ENCODE measurements around the gene MTFP1. TPM values are rescaled to one million over a fixed set of nuclear protein-coding genes. Genes with fewer than 3 reads are reported as not detected.

The MTFP1 gene
- total and polyA plus RNA-seq, 2 donors (not counting 1 experiment from before 2014, with no cell fraction given) = 11.8 to 18.4 TPM

DNA sequence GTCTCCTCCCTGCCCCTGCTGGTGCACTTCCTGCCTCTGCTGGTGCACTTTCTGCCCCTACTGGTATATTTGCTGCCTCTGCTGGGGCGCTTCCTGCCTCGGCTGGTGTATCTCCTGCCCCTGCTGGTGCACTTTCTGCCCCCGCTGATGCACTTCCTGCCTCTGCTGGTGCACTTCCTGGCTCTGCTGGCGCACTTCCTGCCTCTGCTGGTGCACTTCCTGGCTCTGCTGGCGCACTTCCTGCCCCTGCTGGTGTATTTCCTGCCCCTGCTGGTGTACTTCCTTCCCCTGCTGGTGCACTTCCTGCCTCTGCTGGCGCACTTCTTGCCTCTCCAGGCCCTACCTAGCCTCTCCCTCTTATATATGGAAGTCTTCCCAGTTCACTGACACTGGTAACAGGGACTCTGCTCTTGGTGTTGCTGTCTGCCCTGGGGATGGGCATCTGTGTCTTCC lies 10.1 kb downstream of the MTFP1 start:
- H3K4me3 ChIP-seq (ENCODE audit: control extremely low read depth in 1 of 5, extremely low read depth in 1 of 5, insufficient read depth in 1 of 5, low read depth in 2 of 5, low read length in 4 of 5) = peak overlapping the region in 3 of 5 experiments; percentile 2 to 40 (median 35)
- intact Hi-C loops (cut with micrococcal nuclease) = loop anchor here (1.0 kb wide), 1 partner anchor 9 kb away; no protein-coding TSS in a partner anchor
- H3K27me3 ChIP-seq (replicated peaks in 1 of 4; ENCODE audit: control extremely low read depth in 1 of 4, control insufficient read depth in 3 of 4, insufficient read depth in 4 of 4, low read length in 3 of 4) = peaks cover 0 to 15% (median 1%) of the 10 kb centered on the region in 4 experiments
- peaks cover 0 to 28% (median 16%) of the 10 kb centered on the region in 3 donors for H3K9me3 ChIP-seq (ENCODE audit: control extremely low read depth in 1 of 3, control insufficient read depth in 2 of 3, insufficient read depth in 1 of 3, low read length in 2 of 3)
- H3K4me3 Mint-ChIP-seq = peak overlapping the region; percentile 77
- no peaks in the 10 kb centered on the region for H3K36me3 ChIP-seq (replicated peaks in 1 of 2; ENCODE audit: control extremely low read depth in 1 of 2, control insufficient read depth in 1 of 2, extremely low read depth in 1 of 2, insufficient read depth in 2 of 2, low read length in 1 of 2)
- ATAC-seq (ENCODE audit: low read depth) = peak; percentile 72
- H3K9ac ChIP-seq (ENCODE audit: low read length) = peak overlapping the region; percentile 8
- H3K27ac ChIP-seq (ENCODE audit: low read length in 2 of 2) = peak overlapping the region; percentile 68 to 77
- peaks cover 14% of the 10 kb centered on the region for H3K4me1 Mint-ChIP-seq
- no peaks in the 10 kb centered on the region for H3K79me2 ChIP-seq (ENCODE audit: control insufficient read depth, insufficient read depth, low read length)
- H2AFZ ChIP-seq (ENCODE audit: insufficient read depth, low read depth, low read length, poor library complexity, severe bottlenecking) = peak overlapping the region; percentile 71
- H3K27me3 Mint-ChIP-seq = peaks cover 17% of the 10 kb centered on the region
- ChIA-PET POLR2A (no interaction called here), CTCF (interaction anchor here (2.1 to 2.7 kb wide), 2 partner anchors 9 to 11 kb away, joined by 8 to 10 read pairs; partner anchors contain the start of gene MTFP1)
- peaks cover 8 to 16% of the 10 kb centered on the region in 2 donors for H3K4me1 ChIP-seq (ENCODE audit: control insufficient read depth in 2 of 2, insufficient read depth in 2 of 2, low read length in 2 of 2)
- H3K4me2 ChIP-seq (replicated peaks; ENCODE audit: low read depth, low read length, poor library complexity, severe bottlenecking) = peak overlapping the region; percentile 47
- peak overlapping the region; percentile 91 for H3K27ac Mint-ChIP-seq
- peaks cover 10% of the 10 kb centered on the region for H3K9me3 Mint-ChIP-seq (ENCODE audit: insufficient read depth)
- 53% methylated on average over 5 of the region's 6 CpGs for WGBS (ENCODE audit: insufficient coverage)
- DNase-seq = peak; percentile 77
- TF ChIP-seq, protein P1, sequence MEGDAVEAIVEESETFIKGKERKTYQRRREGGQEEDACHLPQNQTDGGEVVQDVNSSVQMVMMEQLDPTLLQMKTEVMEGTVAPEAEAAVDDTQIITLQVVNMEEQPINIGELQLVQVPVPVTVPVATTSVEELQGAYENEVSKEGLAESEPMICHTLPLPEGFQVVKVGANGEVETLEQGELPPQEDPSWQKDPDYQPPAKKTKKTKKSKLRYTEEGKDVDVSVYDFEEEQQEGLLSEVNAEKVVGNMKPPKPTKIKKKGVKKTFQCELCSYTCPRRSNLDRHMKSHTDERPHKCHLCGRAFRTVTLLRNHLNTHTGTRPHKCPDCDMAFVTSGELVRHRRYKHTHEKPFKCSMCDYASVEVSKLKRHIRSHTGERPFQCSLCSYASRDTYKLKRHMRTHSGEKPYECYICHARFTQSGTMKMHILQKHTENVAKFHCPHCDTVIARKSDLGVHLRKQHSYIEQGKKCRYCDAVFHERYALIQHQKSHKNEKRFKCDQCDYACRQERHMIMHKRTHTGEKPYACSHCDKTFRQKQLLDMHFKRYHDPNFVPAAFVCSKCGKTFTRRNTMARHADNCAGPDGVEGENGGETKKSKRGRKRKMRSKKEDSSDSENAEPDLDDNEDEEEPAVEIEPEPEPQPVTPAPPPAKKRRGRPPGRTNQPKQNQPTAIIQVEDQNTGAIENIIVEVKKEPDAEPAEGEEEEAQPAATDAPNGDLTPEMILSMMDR (IDR thresholded peaks at IDR 0.05) = no peak
- no peak for TF ChIP-seq EZH2 (IDR thresholded peaks at IDR 0.05; ENCODE audit: borderline replicate concordance, insufficient read depth, low read depth, low read length, poor library complexity, severe bottlenecking)
- H4K20me1 ChIP-seq (ENCODE audit: control insufficient read depth, insufficient read depth, low read length, poor library complexity, severe bottlenecking) = no peaks in the 10 kb centered on the region

DNA sequence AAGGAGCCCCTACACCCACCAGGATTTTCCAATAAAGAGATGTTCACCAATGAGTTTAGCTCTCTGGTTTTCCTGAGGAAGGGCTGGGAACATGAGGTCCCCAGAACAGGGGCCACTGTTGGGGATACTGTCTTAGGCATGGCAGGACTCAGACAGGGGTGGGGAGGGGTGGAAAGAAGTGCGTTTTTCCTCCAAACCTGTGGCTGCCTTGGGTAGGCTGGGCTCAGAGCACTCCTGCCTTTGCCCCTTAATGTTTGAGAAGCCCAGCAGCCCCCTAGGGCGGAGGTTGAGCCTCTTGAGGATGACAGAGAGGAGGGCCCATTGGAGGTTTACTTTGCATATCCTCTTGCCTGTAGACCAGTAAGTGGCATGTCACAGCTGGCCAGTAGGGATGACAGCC lies 10.6 kb downstream of the MTFP1 start:
- peak overlapping the region; percentile 77 for H3K4me3 Mint-ChIP-seq
- peak overlapping the region; percentile 71 for H2AFZ ChIP-seq (ENCODE audit: insufficient read depth, low read depth, low read length, poor library complexity, severe bottlenecking)
- 94% methylated on average over 2 of the region's 2 CpGs for WGBS (ENCODE audit: insufficient coverage)

More for the DNA sequence above, 10.6 kb downstream of the MTFP1 start:
- Histone ChIP-seq H3K4me1 (ENCODE audit: control insufficient read depth in 2 of 2, insufficient read depth in 2 of 2, low read length in 2 of 2) (peaks cover 8 to 16% of the 10 kb centered on the region in 2 donors), H3K27me3 (replicated peaks in 1 of 4; ENCODE audit: control extremely low read depth in 1 of 4, control insufficient read depth in 3 of 4, insufficient read depth in 4 of 4, low read length in 3 of 4) (peaks cover 0 to 15% (median 1%) of the 10 kb centered on the region in 4 experiments), H3K27ac (ENCODE audit: low read length in 2 of 2) (peak overlapping the region; percentile 68 to 77), H3K9me3 (ENCODE audit: control extremely low read depth in 1 of 3, control insufficient read depth in 2 of 3, insufficient read depth in 1 of 3, low read length in 2 of 3) (peaks cover 0 to 28% (median 16%) of the 10 kb centered on the region in 3 donors), H3K9ac (ENCODE audit: low read length) (peak overlapping the region; percentile 8), H3K36me3 (replicated peaks in 1 of 2; ENCODE audit: control extremely low read depth in 1 of 2, control insufficient read depth in 1 of 2, extremely low read depth in 1 of 2, insufficient read depth in 2 of 2, low read length in 1 of 2) (no peaks in the 10 kb centered on the region), H4K20me1 (ENCODE audit: control insufficient read depth, insufficient read depth, low read length, poor library complexity, severe bottlenecking) (no peaks in the 10 kb centered on the region), H3K4me2 (replicated peaks; ENCODE audit: low read depth, low read length, poor library complexity, severe bottlenecking) (peak overlapping the region; percentile 47), H3K79me2 (ENCODE audit: control insufficient read depth, insufficient read depth, low read length) (no peaks in the 10 kb centered on the region), H3K4me3 (ENCODE audit: control extremely low read depth in 1 of 5, extremely low read depth in 1 of 5, insufficient read depth in 1 of 5, low read depth in 2 of 5, low read length in 4 of 5) (peak overlapping the region in 2 of 5 experiments; percentile 35 to 40)
- Mint-ChIP-seq H3K9me3 (ENCODE audit: insufficient read depth) (peaks cover 10% of the 10 kb centered on the region), H3K27ac (peak overlapping the region; percentile 91), H3K4me1 (peaks cover 18% of the 10 kb centered on the region), H3K27me3 (peaks cover 21% of the 10 kb centered on the region)
- CTCF ChIA-PET = interaction anchor here (2.1 to 2.7 kb wide), 2 partner anchors 10 to 12 kb away, joined by 8 to 10 read pairs; partner anchors contain the start of gene MTFP1
- POLR2A ChIA-PET = interaction anchor here (0.7 to 1.2 kb wide), 2 partner anchors 12 to 271 kb away, joined by 3 to 5 read pairs; no protein-coding TSS in a partner anchor
- DNase-seq (no peak), ATAC-seq (ENCODE audit: low read depth) (no peak)
- no peak for TF ChIP-seq EZH2 (IDR thresholded peaks at IDR 0.05; ENCODE audit: borderline replicate concordance, insufficient read depth, low read depth, low read length, poor library complexity, severe bottlenecking)
- TF ChIP-seq, protein P1 (IDR thresholded peaks at IDR 0.05) = no peak
- intact Hi-C loops (cut with micrococcal nuclease) = loop anchor here (1.0 kb wide), 1 partner anchor 10 kb away; no protein-coding TSS in a partner anchor

All from B cell (primary cell).